NCI-H82 treated with DMSO at 0.1 percent for 48 hours (cell line): Measurements from ENCODE around the gene MALL.
"Not testable (repeated sequence)": the region's sequence is repeated elsewhere in the genome, so short reads cannot be mapped to it uniquely, and the experiment has no call there.

Experiments used
- DNase-seq: peaks from one replicate; lab custom pipeline; 2025; ENCODE audit not compliant: unreplicated experiment; lab: John Stamatoyannopoulos, UW

The MALL gene

DNA sequence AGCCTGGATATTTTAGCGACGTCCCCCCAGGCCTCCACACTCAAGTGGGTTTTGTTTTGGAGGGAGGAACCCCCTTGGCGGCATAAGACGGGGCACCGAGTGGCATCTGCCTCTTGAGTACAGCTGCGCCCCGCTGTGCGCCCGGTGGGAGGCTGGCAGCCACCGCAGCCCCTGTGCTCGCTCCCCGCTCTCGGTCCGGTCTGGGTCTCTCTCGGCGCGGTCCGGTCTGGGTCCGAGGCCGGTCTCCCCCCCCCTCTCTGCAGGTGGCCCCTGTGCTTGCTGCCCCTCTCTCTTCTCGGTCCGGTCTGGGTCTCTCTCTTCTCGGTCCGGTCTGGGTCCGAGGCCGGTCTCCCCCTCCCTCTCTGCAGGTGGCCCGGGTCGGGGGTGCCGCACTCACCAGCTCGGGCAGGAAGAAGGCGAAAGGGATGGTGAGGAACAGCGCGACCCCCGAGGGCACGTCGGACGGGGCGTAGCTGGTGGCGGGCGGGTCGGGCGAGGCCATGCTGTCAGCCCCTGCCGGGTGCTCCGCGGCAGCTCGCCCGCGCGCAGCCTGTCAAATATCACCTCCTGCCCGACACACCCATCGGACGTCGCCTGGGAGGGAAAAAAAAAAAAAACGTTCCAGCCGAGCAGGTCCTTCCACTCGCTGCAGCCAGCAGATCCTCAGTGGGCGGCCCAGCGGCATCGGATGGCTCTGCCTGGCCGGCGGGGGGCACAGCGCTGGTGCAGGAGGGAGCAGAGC, at the start of gene MALL:
TSS of gene MALL (minus strand) at position 532 of the 742 bp plus-strand sequence. CDS start at position 502, 30 bp downstream.
- no peak for DNase-seq

DNA sequence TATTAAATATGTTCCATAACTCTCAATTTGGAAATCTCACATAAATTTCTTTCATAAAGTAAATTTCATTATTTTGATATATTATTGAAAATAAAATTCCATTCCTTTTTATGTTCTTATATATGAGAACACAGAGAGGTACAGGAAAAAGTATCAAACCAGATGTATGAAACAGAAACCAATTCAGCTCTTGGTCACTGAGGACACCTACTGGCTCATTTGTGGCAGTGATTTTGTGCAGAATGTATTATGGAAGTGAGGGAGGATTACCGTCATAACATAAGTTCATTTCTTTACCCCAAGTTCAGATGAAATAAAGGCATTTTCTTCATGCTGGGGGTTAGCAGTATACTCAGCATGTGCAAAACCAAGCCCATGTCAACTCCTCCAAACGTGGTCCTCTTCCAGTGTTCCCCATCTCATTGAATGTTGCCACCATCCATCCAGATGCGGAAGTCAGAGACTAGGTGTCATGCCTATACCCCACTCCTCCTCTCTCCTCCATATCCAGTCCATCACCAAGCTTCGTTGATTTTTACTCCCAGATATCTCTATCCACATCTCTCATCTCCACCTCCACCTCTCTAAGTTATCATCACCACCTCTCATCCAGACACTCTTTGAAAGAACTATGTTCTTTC, 41.7 kb upstream of the MALL start:
- no peak for DNase-seq

DNA sequence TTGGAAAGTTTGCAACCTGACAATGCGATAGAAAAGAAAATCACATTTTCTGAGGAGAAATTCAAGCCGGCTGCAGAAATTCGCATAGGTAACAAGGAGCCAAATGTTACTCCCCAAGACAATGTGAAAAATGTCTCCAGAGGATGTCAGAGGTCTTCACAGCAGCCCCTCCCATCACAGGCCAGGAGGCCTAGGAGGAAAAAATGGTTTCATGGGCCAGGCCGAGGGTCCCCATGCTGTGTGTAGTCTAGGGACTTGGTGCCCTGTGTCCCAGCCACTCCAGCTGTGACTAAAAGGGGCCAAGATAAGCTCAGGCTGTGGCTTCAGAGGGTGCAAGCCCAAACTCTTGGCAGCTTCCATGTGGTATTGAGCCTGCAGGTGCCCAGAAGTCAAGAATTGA, 39.2 kb upstream of the MALL start:
- not testable (repeated sequence) for DNase-seq

GRCh38 chr2:110154188-110154587, 38.6 kb upstream of the MALL start:
- DNase-seq, result not testable (repeated sequence)

DNA sequence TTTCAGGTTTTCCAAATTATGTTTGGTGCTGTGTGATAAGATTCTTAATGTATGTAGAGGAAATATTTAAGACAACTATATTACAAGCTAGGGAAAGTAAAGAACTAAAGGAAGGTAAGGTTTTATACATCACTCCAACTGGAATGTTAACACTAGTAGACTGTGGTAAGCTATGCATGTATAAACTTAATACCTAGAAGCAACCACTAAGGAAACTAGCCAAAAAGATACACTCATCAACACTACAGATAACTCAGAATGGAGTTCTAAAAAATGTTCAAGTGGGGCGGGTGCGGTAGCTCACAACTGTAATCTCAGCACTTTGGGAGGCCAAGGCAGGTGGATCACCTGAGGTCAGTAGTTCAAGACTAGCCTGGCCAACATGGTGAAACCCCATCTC, 37.8 kb upstream of the MALL start:
- DNase-seq, result no peak

DNA sequence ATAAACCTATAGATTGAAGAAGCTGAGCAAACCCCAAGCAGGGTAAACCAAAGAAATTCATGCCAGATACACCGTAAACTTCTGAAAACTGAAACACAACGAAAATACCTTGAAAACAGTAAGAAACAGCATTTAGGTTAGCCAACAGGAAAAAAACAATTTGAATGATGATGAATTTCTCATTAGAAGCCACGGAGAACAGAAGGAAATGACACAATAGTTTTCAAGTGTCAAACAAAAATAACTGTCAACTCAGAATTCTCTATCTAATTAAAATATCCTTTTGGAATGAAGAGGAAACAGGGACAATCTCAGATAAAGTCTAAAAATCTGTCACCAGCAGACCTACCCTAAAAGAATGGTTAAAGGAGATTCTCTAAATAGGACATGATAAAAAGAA, 37.3 kb upstream of the MALL start:
- DNase-seq, result no peak

DNA sequence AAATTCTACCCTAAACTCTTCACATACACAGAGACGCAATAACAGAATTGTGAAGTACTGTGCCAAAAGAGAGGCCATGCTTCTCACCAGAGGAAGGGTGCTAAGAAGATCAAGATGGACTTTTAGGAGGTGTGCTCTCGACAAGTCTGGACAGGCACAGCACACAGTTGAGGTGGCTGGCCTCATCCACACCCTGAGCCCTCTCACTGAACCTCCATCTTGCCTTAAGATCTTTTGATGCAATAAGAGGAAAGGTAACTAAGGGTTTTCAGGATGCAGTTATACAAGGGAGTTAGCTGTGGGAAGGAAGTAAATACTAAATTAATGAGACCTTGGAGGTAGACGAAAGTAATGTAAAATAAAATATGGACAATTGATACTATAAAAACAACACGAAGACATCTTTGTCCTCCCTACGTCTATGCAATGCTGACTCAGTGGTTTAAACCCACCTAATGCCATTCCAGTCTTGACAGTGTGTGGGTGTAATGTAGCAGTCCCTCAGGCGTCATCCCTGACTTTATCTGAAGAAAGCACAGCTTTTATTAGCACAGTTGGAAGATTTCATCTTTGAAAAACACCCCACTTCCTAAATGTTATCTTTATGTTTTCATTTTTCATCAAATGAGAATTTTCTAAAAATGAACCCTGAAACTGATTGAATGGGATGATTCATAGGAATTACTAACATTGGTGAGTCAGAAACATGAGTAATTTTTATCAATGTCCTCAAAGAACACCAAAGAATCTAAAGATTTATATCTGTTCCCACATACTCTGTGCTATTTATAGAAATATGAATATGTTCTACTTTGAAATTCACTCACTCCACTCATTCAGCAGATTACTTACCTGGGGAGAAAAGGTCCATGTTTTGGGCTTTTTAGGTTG, 34.0 kb upstream of the MALL start:
- DNase-seq, result no peak

- no peak for DNase-seq
Measured at GRCh38 chr2:110146945-110147332, 31.3 kb upstream of the MALL start.

- no peak for DNase-seq
Measured at GRCh38 chr2:110146183-110146944, 30.7 kb upstream of the MALL start.

DNA sequence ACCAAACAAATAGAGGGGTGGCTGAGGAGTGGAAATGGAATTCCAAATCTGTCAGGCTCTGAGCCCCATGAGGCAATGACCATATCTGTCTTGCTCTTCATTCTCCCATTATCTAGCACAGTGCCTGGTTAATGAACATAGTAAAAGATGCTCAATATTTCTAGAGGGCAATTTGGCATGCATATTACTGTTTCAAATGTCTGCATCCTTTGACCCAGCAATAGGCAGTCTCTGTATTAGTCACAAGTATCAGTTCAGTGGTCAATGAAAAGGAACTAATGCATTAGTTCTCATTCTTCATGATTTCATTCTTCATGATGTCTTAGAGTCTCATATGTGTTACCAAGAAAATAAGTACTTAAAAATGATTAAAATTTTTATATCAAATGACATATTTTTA, 28.4 kb upstream of the MALL start:
- no peak for DNase-seq

DNA sequence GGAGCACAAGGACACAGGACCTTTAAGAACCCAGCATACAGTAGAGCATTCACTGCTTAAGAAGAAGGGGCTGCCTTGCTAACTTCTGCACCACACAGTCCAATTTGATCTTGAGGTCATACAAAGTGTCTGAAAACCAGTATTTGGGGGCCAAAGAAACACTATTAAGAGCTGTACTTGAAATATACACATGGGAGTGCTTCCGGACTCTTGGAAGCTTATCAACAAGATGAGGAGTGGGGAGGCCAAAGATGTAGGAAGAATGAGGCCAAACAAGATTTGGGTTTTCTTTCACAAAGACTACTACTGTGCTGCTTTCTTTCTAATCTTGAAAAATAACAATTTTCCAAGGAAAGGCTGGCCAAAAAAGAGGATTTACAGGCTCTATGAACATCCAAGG, 24.8 kb upstream of the MALL start:
- no peak for DNase-seq

DNA sequence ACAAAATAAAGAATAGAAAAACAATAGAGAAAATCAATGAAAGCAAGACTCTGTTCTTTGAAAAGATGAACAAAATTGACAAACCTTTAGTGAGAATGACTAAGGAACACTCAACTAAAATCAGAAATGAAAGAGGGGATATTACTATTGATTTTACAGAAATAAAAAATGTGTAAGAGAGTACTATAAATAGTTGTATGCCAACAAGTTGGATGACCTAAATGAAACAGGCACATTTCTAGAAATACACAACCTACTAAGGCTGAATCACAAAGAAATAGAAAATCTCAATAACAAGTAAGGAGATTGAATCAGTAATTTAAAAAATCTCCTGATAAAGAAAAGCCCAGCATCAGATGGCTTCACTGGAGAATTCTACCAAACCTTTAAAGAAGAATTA, 18.4 kb upstream of the MALL start:
- no peak for DNase-seq

DNA sequence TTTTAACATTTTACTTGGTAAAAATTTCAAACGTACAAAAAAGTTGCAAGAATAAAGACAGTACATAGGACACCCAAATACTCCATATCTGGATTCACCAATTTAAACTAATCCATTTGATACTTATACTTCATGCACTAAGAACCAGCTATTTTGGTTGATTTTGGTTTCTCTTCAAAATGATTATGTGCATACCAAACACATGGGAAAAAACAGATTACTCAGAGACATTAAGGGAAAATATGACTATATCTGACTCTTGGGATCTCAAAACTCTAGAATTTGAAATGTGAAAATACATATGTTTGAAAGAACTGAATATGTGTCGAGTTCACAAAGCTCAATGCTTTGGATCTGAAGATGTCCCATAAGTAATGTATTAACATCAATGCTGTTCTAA, 15.5 kb upstream of the MALL start:
- DNase-seq, result no peak

DNA sequence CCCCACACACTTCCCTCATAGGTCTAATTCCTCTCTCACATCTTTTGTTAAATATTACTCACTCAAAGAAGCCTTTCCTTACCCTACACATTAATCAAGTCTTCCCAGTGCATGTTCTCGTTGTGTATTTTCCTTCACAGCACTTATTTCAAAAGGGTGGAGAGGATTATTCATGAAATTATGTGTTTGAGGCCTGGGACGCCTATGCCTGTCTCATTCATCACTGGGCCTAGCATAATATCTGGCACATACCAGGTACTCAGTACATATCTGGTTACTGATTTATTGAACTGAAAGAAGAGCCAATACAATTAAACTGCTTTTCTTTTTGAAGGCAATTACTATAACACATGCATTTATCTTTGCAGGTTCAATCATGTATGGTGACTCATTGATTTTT, 15.1 kb upstream of the MALL start:
- no peak for DNase-seq

DNA sequence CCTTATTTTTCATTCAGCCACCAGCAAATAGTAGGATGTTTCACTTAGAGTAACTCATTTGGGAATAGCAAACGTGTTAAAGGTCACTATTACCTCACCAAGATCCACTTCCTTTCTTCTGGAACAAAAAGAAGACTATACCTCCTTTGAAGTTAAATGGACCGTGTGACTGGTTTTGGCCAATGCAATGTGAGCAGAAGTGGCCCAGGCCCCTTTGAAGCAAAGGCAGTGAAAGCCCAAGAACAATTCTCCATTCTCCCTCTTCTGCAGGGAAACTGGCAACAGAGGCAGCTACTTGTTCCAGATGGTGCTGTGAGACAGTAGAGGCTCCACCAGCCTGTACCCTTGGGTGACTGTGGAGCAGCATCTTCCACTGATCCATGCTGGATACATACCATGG, 11.3 kb upstream of the MALL start:
- no peak for DNase-seq

DNA sequence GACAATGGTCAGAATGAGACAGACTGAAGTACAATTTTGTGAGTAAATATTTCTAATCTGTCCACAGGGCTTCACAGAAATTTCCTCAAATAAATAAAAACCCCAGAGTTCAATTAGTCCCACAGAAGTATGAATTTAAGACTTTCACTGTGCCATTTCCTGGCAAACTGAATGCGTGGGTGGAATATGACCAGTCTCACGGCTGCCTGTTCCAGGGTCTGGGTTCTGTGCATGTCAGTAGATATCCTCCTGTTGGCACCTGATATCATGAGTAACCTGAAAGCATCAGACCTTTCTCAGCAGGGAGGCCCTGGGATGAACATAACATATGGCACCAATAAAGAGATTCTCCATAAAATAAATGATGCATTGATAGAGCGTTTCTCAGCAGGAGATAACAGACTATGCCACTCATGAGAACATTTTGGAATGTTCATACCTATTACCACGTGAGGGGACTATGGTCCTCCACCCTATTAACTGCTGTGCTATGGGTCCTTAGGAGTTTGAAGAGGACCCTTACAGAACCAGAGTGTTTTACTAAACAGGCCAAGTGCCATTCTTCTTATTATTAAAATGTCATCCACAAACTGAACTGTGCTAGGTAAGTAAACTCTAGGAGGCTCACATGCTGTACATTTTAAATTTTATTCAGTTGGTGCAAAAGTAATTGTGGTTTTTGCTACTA, 10.6 kb upstream of the MALL start:
- no peak for DNase-seq

DNA sequence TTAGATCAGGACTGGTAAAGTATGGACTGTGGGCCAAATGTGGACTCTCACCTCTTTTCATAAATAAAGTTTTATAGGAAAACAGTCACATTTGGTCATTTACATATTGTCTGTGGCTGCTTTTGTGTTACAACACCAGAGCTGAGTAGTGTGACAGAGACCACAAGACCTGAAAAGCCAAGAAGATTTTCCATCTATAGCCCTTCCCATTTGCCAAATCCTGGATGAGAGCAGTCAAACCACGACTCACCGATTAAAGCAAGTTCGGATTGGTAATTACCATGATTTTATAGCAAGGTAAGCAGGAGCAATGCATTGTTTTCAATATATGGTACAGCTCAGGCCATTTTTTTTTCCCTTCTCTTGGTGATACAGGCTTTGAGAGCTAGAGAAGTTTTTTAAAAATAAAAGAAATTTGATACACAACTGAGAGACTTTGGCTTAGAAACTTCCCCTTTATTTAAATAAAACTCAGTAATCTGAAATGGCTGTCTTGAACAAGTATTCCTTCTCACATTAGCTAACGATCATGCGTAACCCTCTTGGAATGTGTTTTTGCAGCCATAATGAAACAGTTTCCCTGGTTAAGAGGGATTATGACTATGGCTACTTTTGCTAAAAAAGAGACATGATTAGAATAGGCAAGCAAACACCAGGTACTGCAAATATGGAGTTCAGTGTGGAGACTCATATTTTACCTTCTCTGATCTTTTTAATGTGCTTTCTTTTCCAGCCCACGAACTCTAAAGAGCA, 9.5 kb upstream of the MALL start:
- DNase-seq, result no peak

- DNase-seq, result no peak
Measured at GRCh38 chr2:110124038-110124825, 8.6 kb upstream of the MALL start.

DNA sequence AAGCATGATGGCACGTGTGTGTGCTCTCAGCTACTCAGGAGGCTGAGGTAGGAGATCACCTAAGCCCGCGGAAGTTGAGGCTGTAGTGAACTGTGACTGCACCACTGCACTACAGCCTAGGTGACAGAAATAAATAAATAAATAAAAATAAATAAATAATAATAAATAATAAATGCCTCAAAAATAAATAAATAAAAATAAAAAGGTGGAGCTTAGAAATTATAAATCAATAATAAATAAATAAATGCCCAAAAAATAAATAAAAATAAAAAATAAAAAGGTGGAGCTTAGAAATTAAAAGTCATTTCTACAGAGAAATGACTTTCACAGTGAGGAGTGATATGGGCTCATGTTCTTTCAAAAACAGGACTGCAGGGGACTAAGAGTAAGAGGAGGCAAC, 6.0 kb upstream of the MALL start:
- no peak for DNase-seq
